ENCODE results near the gene RSRC1.
A peak's percentile ranks its signal among the peaks of the same experiment; 100 is the strongest.
"Not testable (repeated sequence)": the region's sequence is repeated elsewhere in the genome, so short reads cannot be mapped to it uniquely, and the experiment has no call there.

The RSRC1 gene

DNA sequence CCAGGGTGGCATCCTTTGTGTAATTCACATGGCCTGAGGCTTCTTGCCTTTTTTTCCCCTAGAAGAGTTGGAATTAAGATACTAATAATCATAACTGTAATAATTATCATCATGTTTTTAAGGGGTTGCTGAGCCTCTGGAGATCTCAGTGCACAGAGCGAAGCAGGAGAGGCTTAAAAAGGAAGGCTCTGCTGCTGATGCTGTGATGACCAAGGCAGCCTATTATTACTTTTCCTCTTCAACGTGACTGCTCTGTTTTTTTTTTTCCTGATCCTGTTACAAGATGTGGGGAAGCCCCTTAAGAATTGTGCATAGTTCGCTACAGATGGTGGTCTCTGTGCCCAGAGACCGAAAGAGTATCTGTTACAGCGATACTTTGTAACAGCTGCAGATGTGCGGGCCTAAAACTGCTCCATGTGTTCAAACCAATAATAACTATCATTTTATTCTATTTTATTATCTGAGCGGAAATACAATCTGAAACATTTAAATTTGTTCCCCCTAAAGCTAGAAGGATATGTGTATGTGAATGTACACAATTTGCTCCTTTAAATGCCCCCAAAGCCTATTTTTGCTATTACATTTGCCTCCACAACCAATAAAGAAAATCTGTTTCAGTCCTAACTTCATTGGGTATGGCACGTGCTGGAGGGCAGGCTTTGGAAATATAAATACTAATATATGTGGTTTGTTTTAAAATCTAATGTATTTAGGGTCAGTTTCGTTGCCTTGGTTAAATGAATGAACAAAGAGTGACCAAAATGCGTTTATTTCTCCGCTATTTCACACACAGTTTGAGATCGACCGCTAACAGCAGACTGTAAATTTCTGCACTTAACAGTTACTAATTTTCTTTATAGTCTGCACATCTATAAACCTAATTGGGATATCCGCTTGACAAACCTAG, 8.3 kb upstream of the RSRC1 start:
- no peak for DNase-seq

DNA sequence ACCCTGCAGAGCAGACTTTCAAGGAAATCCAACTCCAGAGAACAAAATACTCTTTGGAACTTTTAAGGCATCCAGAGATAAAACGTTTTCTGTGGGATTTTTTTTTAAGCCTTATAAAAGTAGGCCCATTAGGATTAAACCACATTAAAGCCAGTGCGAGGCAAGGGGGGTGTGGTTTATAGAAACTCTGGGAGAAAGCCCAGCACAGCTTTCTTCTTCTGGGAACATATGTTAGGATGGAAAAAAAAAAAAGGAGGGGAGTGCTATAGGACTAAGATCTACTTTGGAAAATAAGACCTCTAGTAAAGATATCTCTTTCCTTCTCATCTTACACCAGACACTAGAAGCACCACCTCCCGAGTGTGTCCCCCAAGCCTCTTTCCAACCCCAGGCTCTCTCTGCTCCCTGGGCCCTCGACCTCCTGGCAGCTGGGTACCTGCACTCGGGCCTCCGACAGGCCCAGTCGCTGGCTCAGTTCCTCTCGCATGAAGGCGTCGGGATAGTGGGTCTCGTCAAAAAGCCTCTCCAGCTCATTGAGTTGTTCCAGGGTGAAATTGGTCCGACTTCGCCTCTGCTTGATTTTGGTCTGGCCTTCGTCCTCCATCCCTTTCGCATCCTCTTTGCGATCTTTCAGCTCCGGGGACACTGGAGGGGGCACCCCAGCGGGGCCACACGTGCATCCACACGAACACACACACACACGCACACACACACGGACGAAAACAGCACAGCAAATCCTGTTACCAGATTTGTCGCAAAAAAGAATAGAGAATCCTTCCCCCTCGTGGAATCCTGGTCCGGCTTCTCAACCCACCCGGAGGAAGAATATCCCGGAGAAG, 7.4 kb upstream of the RSRC1 start:
- no peak for DNase-seq

DNA sequence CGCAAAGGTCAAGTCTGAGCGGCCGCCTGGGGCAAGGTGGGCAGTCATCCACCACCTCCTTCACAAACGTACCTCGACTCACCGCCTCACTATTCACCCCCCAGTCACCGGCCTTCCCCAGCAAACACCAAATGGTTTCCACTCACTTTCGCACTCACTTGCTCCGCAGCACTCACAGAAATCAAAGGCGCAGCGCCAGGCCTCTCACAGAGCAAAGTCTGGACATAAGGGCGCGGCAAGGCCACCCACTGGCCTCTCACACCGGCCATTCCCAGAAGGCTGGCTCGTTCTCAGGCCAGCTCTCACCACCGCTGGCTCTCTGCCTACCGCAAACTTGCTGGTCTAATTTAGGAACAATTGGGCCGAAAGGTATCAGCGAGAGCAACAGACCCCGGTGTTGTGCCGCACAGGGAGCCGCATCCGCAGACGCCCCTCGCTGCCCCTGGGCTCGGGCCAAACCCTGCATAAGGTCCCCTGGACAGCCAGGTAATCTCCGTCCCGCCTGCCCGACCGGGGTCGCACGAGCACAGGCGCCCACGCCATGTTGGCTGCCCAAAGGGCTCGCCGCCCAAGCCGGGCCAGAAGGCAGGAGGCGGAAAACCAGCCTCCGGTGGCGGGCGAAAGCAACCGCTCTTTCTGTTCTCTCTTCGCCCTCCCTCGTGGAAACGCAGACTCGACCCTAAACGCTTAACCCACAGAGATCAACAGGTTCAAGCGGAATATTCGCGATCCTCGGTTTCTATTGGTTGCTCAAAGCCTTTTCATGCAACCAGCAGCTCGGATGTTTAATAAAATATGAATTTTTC, 6.6 kb upstream of the RSRC1 start:
- DNase-seq: no peak

DNA sequence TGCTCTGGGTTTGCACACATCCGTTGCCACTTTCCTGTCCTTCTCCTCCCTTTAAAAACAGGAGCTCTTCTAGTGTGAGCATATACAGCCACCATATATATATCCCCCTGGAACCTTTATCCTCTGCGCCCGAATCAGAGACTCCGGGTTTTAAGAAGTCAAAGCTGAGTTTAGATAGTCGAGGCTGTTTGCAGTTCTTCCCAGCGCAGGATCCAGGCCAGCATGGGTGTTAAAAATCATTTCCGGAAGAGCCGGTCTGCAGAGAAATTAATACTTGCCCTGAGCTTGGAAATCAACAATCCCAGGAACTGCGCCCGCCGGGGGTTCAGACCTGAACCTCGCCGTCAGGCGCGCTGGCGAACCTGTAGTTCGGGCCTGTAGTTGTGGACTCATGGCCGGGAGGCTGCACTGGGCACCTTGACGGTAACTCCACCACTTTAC, 6.0 kb upstream of the RSRC1 start:
- DNase-seq: no peak

DNA sequence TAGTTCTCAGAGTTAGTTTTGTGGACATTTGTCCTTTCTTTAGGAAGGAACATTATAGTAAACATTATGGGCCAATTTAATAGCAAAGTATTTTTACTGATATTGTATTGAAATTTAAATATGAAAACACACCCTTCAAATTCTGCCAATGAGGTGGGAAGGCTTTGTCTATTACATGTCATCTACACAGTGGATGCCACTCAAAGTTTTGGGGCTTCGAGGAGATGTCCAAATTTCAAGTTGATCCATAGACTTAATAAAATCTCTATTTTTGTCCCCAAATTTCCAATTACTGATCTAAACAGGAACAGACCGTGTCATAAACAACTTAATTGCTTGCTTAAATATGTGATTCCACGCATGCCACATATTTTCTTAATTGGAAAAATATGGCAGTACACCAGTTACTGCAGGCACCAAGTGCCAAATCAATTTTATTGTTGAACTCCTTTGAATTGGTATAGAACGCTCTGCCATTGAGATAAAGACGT, 5.4 kb upstream of the RSRC1 start:
- DNase-seq: no peak

DNA sequence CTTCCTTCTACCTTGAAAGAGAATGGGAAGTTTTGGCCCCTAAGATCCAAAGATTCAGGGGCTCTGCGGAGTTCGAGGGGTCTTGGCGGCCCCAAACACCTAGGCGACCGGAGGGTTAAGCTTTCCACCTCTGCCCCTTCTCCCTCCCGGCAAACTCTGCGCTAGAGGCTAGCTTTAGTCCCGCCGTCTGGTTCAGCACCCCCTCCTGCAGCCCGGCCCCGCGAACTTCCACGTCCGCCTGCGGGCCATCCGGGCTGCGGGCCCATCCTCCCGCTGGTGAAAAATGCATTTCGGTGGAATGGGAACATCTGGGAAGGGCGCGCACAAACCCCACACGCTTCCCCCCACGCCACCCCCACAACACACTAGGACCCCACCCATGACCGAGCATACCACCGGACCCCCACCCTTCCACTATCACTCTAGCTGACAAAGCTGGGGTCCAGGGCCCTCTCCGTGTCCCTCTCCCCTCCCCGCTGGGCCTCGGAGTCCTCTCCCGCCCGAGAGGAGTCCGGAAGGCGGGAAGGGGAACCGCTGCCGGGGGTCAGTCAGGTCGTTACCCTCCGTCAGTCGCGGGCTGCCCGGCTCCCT, 4.7 kb upstream of the RSRC1 start:
- peak; percentile 51 for DNase-seq

DNA sequence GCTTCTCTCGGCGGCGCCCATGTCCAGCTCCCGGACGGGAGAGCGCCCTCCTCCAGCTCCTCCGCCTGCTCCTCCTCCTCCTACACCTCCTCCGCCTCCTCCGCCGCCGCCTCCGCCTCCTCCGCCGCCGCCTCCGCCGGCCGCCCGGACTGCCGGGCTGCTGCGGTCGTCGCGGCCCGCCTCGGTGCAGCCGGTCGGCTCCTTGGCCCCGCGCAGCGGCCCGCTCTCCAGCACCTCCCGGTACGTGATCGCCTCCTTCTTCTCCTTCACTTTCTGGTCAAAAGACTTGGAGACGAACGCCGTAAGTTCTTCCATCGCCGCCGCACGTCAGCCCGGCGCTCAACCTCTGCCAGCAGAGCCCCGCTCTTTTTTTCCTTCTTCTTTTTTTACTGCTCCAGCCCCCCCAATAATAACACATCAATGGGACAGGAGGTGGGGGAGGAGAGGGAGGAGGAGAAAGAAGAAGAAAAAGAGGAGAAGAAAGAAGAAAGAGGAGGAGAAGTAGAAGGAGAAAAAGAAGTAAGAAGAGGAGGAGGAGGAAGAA, 4.1 kb upstream of the RSRC1 start:
- DNase-seq: peak; percentile 44

DNA sequence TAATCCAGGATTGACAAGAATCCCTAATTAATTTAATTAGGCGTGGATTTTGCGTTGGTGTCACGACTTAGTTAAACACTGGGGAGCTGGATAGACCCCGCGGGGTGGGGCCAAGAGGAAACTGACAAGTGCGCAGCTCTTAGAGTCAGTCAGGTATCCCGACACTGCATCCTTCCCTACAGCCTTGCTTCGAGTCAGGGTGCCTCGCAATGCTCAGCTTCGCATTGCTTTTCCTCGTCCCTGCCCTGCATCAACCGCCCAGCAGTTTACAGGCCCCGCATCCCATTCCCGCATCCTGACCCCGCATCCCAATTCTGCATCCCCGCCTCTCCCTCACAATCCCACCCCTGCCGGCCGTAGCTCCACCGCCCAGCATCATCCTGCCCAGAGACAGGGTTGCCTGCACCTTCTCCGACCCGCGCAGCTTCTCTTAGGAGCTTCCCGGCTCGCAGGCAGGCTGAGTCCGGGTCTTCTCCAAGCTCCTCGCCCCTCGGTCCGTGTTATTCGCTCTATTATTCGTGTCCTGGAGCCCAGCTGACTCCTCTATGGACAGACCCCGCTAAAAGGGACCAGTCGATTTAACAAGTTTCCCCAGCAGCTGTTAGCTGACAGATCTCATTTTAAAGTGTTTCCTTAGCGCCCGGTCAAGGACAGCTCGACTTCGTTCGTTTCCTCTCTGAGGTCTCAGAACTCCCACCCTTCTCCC, 3.0 kb upstream of the RSRC1 start:
- no peak for DNase-seq

DNA sequence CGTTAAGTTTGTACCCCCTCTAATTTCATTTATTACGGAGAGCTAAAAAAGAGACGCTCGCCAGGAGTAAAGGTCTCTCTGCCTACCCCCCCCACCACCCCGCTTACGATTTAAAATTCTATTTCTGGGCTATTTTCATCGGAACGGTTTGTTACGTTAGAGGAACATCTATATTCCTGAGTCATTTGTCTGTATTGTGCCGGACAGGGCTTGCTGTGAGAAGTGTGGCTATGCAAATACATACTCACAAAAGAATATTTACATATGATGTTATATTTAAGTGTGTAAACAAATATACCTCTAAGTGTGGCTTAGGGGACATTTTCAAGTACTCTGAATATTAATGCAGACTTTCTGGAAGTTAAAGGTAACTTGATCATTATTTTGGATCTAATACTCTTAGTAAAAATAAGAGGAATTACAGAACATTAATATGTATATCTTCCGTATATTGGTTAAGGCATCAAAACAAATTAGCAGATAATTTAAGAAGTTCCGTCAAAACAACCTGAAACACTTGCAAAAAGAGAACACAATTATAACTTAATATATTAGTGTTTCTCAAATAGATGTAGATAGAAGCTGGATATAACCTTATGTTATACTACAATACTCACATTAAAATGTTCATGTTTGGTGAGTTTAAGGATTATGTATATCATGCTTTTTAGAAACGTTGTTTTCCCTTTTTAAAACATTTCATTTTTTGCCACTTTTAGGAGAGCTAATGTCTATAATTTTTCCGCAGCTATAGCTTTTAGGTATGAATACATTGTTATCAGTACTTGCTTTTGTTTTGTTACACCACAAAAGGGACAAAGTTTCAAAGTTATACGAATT, 2.1 kb upstream of the RSRC1 start:
- no peak for DNase-seq

DNA sequence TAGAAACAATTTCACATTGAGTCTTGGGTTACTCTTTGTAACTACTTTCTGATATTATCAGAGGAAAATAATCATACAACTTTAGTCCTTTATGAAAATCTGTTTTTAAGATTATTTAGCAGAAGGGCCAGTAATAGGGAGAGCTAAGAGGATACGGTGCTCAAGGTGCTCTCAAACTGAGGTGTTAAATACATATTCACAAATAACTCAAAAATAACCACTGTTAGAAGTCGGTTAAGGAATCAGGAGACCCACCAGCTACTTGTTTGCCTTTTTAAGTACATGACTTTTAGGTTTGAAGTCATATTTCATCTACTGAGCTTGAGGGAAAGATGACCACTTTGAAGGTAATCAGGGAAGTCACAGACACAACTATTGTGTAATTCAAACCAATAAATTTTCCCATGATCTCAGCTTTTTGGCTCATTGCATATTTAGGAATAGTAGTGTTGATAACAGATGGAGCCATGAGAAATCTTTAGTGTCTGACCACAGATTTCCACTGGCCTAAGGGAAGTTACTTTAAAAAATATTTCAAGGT, 1.4 kb upstream of the RSRC1 start:
- DNase-seq: no peak

DNA sequence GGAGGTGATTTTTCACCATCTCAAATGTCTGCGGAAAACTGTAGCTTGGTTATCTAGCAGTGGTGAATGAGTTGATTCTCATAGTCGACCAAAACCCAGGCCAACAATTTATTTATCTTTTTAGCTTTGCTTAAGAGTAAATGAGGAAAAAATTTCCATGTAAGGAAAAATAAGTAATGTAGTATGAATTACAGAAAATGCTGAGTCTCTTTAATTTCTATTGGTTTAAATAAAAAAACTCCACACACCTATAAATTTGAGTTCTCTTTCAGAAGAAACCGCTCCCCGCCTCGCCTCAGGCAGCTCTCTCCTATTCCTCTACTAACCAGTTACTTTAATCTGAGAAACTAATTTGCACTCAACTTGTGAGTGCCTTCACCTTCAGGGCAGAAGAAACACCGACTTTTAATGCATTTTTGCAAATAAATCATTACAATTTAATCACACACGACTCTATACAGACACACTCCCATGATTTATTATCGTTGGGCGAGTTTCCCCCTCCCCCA, 540 bp upstream of the RSRC1 start:
- no peak for DNase-seq

DNA sequence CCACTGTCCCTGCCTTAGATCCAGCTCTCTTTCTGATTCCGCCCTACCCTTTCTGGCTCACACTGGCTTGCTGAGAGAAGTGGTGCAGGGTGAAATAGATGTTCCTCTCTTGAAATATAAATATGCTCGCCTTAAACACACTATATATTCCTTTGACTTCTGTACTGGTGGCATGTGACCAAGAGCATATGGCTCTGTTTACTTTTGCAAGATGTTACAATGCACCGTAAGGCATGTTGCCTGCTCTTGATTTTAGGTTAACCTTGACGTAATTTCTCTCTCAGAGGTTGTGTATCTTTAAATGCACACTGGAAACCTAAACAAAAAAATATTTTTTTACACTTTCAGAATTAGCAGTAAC, 749 bp downstream of the RSRC1 start:
- no peak for DNase-seq

DNA sequence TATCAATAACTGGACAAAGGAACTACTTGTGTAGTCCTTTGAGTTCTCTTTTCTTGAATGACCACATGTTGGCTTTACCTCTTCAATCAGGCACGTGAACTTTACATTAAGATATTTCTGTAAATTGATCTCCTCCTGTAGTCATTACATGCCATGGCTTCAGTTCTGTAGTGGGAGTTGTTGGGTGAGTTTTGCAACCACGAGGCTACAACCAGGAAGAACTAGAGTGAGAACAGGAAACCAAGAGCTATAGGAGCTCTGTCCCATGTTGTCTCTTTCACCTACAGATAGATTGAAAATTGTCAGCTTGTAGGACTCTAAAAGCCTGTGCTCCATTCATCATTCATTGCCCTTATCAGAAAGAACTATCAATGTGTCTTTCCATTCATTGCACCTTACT, 2.0 kb downstream of the RSRC1 start:
- DNase-seq: no peak

DNA sequence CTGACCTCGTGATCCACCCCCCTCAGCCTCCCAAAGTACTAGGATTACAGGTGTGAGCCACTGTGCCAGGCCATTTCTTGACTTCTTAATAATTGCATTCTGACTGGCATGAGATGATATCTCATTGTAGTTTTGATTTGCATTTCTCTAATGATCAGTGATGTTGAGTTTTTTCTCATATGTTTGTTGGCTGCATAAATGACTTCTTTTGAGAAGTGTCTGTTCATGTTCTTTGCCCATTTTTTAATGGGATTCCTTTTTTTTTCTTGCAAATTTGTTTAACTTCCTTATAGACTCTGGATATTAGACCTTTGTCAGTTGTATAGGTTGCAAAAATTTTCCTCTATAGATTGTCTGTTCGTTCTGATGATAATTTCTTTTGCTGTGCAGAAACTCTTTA, 3.7 kb downstream of the RSRC1 start:
- not testable (repeated sequence) for DNase-seq

DNA sequence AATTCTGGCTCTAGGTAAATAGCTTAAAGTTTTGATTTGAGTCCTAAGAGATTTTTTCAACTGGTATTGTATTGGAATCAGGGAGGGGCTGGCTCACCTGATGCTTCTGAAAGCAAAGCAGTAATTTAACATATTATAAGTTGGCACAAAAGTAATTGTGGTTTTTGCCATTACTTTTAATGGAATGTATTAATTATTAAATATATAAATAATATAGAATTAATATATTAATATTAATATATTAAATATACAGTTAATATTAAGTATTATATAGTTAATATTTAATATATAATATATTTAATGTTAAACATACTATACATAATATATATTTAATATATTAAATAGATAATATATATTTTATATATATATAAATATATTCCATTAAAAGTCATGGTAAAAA, 10.4 kb downstream of the RSRC1 start:
- DNase-seq: no peak

DNA sequence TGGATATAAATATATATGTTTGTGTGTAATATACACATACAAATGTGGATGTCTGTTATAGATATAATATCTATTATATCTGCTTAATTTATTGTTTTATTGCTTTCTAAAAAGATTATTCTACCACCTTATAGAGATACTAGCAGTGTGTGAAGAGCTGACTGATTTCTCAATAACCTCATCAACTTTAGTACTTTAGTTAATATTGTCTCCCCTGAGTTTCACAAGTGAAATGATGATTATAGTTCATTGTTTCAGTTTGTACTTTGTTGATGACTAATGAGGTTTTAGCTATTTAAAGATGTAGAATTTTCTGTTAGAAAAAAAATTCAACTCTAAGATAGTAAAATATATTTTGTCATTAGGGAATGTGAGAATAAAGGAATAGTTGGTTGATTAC, 11.4 kb downstream of the RSRC1 start:
- no peak for DNase-seq

DNA sequence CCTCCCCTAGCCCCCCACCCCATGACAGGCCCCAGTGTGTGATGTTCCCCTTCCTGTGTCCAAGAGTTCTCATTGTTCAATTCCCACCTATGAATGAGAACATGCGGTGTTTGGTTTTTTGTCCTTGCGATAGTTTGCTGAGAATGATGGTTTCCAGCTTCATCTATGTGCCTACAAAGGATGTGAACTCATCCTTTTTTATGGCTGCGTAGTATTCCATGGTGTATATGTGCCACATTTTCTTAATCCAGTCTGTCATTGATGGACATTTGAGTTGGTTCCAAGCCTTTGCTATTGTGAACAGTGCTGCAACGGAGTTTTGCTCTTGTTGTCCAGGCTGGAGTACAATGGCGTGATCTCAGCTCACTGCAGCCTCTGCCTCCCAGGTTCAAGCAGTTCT, 12.8 kb downstream of the RSRC1 start:
- DNase-seq: not testable (repeated sequence)

DNA sequence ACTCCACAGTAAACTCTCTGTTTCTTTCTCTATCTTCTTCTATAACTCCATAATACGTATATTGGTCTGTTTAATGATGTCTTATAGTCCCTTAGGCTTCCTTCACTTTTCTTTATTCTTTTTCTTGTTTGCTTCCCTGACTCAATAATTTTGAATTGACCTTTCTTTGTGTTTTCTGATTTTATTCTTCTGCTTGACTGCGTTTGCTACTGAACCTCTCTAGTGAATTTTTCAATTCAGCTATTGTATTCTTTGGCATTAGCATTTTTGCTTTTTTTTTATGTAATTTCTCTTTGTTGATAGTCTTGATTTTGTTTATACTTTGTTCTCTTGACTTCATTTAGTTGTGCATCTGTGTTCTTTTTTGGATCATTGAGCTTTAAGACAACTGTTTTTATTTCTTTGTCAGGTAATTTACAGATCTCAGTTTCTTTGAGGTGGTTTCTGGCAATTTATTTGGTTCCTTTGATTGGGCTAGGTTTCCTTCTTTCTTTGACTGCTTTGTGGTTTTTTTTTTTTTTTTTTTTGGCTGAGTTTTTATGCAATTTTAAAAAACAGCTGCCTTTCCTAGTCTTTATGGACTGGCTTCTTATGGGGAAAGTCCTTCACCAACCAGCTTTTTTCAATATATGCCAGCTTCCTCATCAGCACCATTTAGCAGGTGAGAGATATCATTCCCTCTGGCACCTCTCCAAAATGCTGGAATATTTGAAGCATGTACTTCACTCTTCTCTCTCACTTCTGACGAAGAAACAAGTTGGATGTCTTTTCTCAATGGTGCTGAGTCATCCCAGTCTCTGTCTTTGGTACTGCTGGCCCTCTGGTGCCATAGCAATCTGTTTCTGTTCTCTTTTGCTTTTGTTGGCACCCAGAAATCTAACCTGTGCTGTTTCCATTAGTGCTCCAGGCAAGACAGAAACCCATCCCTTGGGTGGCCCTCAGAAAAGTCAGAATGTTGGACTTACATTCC, 17.6 kb downstream of the RSRC1 start:
- no peak for DNase-seq

DNA sequence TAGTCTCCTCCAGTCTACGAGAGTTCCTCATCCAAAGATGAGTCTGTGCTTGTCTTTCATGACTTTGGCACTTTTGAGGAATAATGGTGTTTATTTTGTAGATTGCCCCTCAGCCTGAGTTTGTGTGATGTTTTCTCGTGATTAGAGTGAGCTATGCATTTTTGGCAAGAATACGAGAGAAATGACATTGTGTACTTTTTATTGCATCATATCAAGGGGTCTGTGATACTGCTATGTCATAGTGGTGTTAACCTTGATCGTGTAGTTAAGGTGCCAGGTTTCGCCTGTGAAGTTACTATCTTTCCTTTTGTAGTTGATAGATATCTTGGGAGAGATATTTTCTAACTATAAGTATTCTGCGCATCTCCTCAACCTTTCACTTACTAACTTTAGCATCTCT, 18.9 kb downstream of the RSRC1 start:
- no peak for DNase-seq
